ENCODE data around the gene FIGNL1.
"Not testable (repeated sequence)": the region's sequence is repeated elsewhere in the genome, so short reads cannot be mapped to it uniquely, and the experiment has no call there.

The FIGNL1 gene

GRCh38 chr7:50470250-50471163 is 20.4 kb upstream of the FIGNL1 start:
- H3K9me3 ChIP-seq (ENCODE audit: control insufficient read depth in 1 of 2, low read length in 2 of 2) = no peaks in the 10 kb centered on the region
- H3K4me3 ChIP-seq (ENCODE audit: low read depth in 1 of 2, low read length in 2 of 2) = no peak overlapping the region
- no peaks in the 10 kb centered on the region for H3K4me1 ChIP-seq (ENCODE audit: control insufficient read depth in 1 of 2, insufficient read depth in 2 of 2, low read length in 2 of 2)
- H3K27ac ChIP-seq (ENCODE audit: low read length) = no peak overlapping the region
- H3K27me3 ChIP-seq (ENCODE audit: low read depth, low read length) = no peaks in the 10 kb centered on the region
- no peaks in the 10 kb centered on the region for H3K36me3 ChIP-seq (ENCODE audit: control insufficient read depth in 1 of 2, insufficient read depth in 2 of 2, low read length in 2 of 2)

GRCh38 chr7:50469181-50469580 is 19.0 kb upstream of the FIGNL1 start:
- Histone ChIP-seq H3K4me3 (ENCODE audit: low read depth in 1 of 2, low read length in 2 of 2) (no peak overlapping the region), H3K36me3 (ENCODE audit: control insufficient read depth in 1 of 2, insufficient read depth in 2 of 2, low read length in 2 of 2) (no peaks in the 10 kb centered on the region), H3K27me3 (ENCODE audit: low read depth, low read length) (no peaks in the 10 kb centered on the region), H3K9me3 (ENCODE audit: control insufficient read depth in 1 of 2, low read length in 2 of 2) (no peaks in the 10 kb centered on the region), H3K27ac (ENCODE audit: low read length) (no peak overlapping the region), H3K4me1 (ENCODE audit: control insufficient read depth in 1 of 2, insufficient read depth in 2 of 2, low read length in 2 of 2) (no peaks in the 10 kb centered on the region)

- Histone ChIP-seq H3K36me3 (ENCODE audit: control insufficient read depth in 1 of 2, insufficient read depth in 2 of 2, low read length in 2 of 2) (no peaks in the 10 kb centered on the region), H3K4me1 (ENCODE audit: control insufficient read depth in 1 of 2, insufficient read depth in 2 of 2, low read length in 2 of 2) (no peaks in the 10 kb centered on the region), H3K27me3 (ENCODE audit: low read depth, low read length) (no peaks in the 10 kb centered on the region), H3K4me3 (ENCODE audit: low read depth in 1 of 2, low read length in 2 of 2) (peak overlapping the region in 1 of 2 donors; percentile 8), H3K27ac (ENCODE audit: low read length) (no peak overlapping the region), H3K9me3 (ENCODE audit: control insufficient read depth in 1 of 2, low read length in 2 of 2) (no peaks in the 10 kb centered on the region)
Observed at GRCh38 chr7:50467817-50468610, 17.9 kb upstream of the FIGNL1 start.

GRCh38 chr7:50466815-50467585 is 16.9 kb upstream of the FIGNL1 start:
- no peaks in the 10 kb centered on the region for H3K9me3 ChIP-seq (ENCODE audit: control insufficient read depth in 1 of 2, low read length in 2 of 2)

GRCh38 chr7:50463035-50463434 is 12.9 kb upstream of the FIGNL1 start:
- Histone ChIP-seq H3K9me3 (ENCODE audit: control insufficient read depth in 1 of 2, low read length in 2 of 2) (no peaks in the 10 kb centered on the region), H3K27me3 (ENCODE audit: low read depth, low read length) (no peaks in the 10 kb centered on the region), H3K36me3 (ENCODE audit: control insufficient read depth in 1 of 2, insufficient read depth in 2 of 2, low read length in 2 of 2) (no peaks in the 10 kb centered on the region), H3K27ac (ENCODE audit: low read length) (no peak overlapping the region), H3K4me1 (ENCODE audit: control insufficient read depth in 1 of 2, insufficient read depth in 2 of 2, low read length in 2 of 2) (no peaks in the 10 kb centered on the region), H3K4me3 (ENCODE audit: low read depth in 1 of 2, low read length in 2 of 2) (no peak overlapping the region)

More at GRCh38 chr7:50466815-50467585, 16.9 kb upstream of the FIGNL1 start:
- Histone ChIP-seq H3K27ac (ENCODE audit: low read length) (no peak overlapping the region), H3K27me3 (ENCODE audit: low read depth, low read length) (no peaks in the 10 kb centered on the region), H3K4me1 (ENCODE audit: control insufficient read depth in 1 of 2, insufficient read depth in 2 of 2, low read length in 2 of 2) (no peaks in the 10 kb centered on the region), H3K36me3 (ENCODE audit: control insufficient read depth in 1 of 2, insufficient read depth in 2 of 2, low read length in 2 of 2) (no peaks in the 10 kb centered on the region), H3K4me3 (ENCODE audit: low read depth in 1 of 2, low read length in 2 of 2) (no peak overlapping the region)

GRCh38 chr7:50462361-50462760 is 12.2 kb upstream of the FIGNL1 start:
- no peak overlapping the region for H3K4me3 ChIP-seq (ENCODE audit: low read depth in 1 of 2, low read length in 2 of 2)
- no peaks in the 10 kb centered on the region for H3K36me3 ChIP-seq (ENCODE audit: control insufficient read depth in 1 of 2, insufficient read depth in 2 of 2, low read length in 2 of 2)
- no peak overlapping the region for H3K27ac ChIP-seq (ENCODE audit: low read length)
- no peaks in the 10 kb centered on the region for H3K4me1 ChIP-seq (ENCODE audit: control insufficient read depth in 1 of 2, insufficient read depth in 2 of 2, low read length in 2 of 2)
- H3K27me3 ChIP-seq (ENCODE audit: low read depth, low read length) = no peaks in the 10 kb centered on the region
- H3K9me3 ChIP-seq (ENCODE audit: control insufficient read depth in 1 of 2, low read length in 2 of 2) = no peaks in the 10 kb centered on the region

GRCh38 chr7:50461695-50462094 is 11.5 kb upstream of the FIGNL1 start:
- Histone ChIP-seq H3K36me3 (ENCODE audit: control insufficient read depth in 1 of 2, insufficient read depth in 2 of 2, low read length in 2 of 2) (no peaks in the 10 kb centered on the region), H3K4me3 (ENCODE audit: low read depth in 1 of 2, low read length in 2 of 2) (no peak overlapping the region), H3K9me3 (ENCODE audit: control insufficient read depth in 1 of 2, low read length in 2 of 2) (no peaks in the 10 kb centered on the region), H3K27ac (ENCODE audit: low read length) (no peak overlapping the region), H3K4me1 (ENCODE audit: control insufficient read depth in 1 of 2, insufficient read depth in 2 of 2, low read length in 2 of 2) (no peaks in the 10 kb centered on the region), H3K27me3 (ENCODE audit: low read depth, low read length) (no peaks in the 10 kb centered on the region)

GRCh38 chr7:50459183-50459582 is 9.0 kb upstream of the FIGNL1 start:
- not testable (repeated sequence) for H3K36me3 ChIP-seq (ENCODE audit: control insufficient read depth in 1 of 2, insufficient read depth in 2 of 2, low read length in 2 of 2); H3K4me3 ChIP-seq (ENCODE audit: low read depth in 1 of 2, low read length in 2 of 2); H3K27ac ChIP-seq (ENCODE audit: low read length); H3K9me3 ChIP-seq (ENCODE audit: control insufficient read depth in 1 of 2, low read length in 2 of 2); H3K27me3 ChIP-seq (ENCODE audit: low read depth, low read length); H3K4me1 ChIP-seq (ENCODE audit: control insufficient read depth in 1 of 2, insufficient read depth in 2 of 2, low read length in 2 of 2)

GRCh38 chr7:50458651-50459050 is 8.5 kb upstream of the FIGNL1 start:
- not testable (repeated sequence) for H3K9me3 ChIP-seq (ENCODE audit: control insufficient read depth in 1 of 2, low read length in 2 of 2); H3K36me3 ChIP-seq (ENCODE audit: control insufficient read depth in 1 of 2, insufficient read depth in 2 of 2, low read length in 2 of 2); H3K4me3 ChIP-seq (ENCODE audit: low read depth in 1 of 2, low read length in 2 of 2); H3K27me3 ChIP-seq (ENCODE audit: low read depth, low read length); H3K27ac ChIP-seq (ENCODE audit: low read length); H3K4me1 ChIP-seq (ENCODE audit: control insufficient read depth in 1 of 2, insufficient read depth in 2 of 2, low read length in 2 of 2)

- no peaks in the 10 kb centered on the region for H3K4me1 ChIP-seq (ENCODE audit: control insufficient read depth in 1 of 2, insufficient read depth in 2 of 2, low read length in 2 of 2)
- no peaks in the 10 kb centered on the region for H3K27me3 ChIP-seq (ENCODE audit: low read depth, low read length)
- H3K9me3 ChIP-seq (ENCODE audit: control insufficient read depth in 1 of 2, low read length in 2 of 2) = no peaks in the 10 kb centered on the region
- H3K36me3 ChIP-seq (ENCODE audit: control insufficient read depth in 1 of 2, insufficient read depth in 2 of 2, low read length in 2 of 2) = no peaks in the 10 kb centered on the region
- no peak overlapping the region for H3K4me3 ChIP-seq (ENCODE audit: low read depth in 1 of 2, low read length in 2 of 2)
- no peak overlapping the region for H3K27ac ChIP-seq (ENCODE audit: low read length)
Observed at GRCh38 chr7:50456371-50457123, 6.4 kb upstream of the FIGNL1 start.

All from muscle layer of duodenum (tissue), 2 donors.